Daoy (cell line): ENCODE data around the gene C15orf61. TPM values are rescaled to one million over a fixed set of nuclear protein-coding genes. Genes with fewer than 3 reads are reported as not detected.

ENCODE experiments used
- DNase-seq: peaks from one replicate; pipeline ENCODE4 v3.0.0-alpha.2; 2015; ENCODE audit warnings: low read depth
- total RNA-seq: library from RNA; depleted of rRNA; stranded (reverse); fragments of >200 nt; shearing (Covaris generic); gene quantifications from 2 replicates; pipeline ENCODE4 v1.2.3, GENCODE V29; 2014; rRNA removed

Gene C15orf61
- total RNA-seq = 1.4 and 2.2 TPM in 2 replicates

GRCh38 chr15:67521029-67521782, at the start of gene C15orf61:
TSS of gene C15orf61 (plus strand) at chr15:67521131. CDS start at chr15:67521249, 118 bp downstream.
- peak; percentile 83 for DNase-seq

GRCh38 chr15:67472957-67473356, 48.0 kb upstream of the C15orf61 start:
- no peak for DNase-seq

GRCh38 chr15:67474405-67475110, 46.4 kb upstream of the C15orf61 start:
- DNase-seq = no peak

GRCh38 chr15:67479781-67480505, 41.0 kb upstream of the C15orf61 start:
- DNase-seq = peak; percentile 9

- no peak for DNase-seq
Observed at GRCh38 chr15:67480741-67481140, 40.2 kb upstream of the C15orf61 start.

- no peak for DNase-seq
Observed at GRCh38 chr15:67481680-67482079, 39.3 kb upstream of the C15orf61 start.

GRCh38 chr15:67495585-67495984, 25.3 kb upstream of the C15orf61 start:
- DNase-seq = no peak

- DNase-seq = no peak
Observed at GRCh38 chr15:67501177-67501835, 19.6 kb upstream of the C15orf61 start.

GRCh38 chr15:67501836-67502461, 19.0 kb upstream of the C15orf61 start:
- no peak for DNase-seq

GRCh38 chr15:67504056-67504455, 16.9 kb upstream of the C15orf61 start:
- DNase-seq = no peak

GRCh38 chr15:67504796-67505195, 16.1 kb upstream of the C15orf61 start:
- DNase-seq = no peak

GRCh38 chr15:67505675-67506572, 15.0 kb upstream of the C15orf61 start:
- DNase-seq = no peak

- no peak for DNase-seq
Observed at GRCh38 chr15:67506775-67507747, 13.9 kb upstream of the C15orf61 start.

- DNase-seq = no peak
Observed at GRCh38 chr15:67508407-67508806, 12.5 kb upstream of the C15orf61 start.

- no peak for DNase-seq
Observed at GRCh38 chr15:67509918-67510317, 11.0 kb upstream of the C15orf61 start.

- peak; percentile 58 for DNase-seq
Observed at GRCh38 chr15:67510597-67511190, 10.2 kb upstream of the C15orf61 start.

- DNase-seq = no peak
Observed at GRCh38 chr15:67511606-67512005, 9.3 kb upstream of the C15orf61 start.

GRCh38 chr15:67512140-67512539, 8.8 kb upstream of the C15orf61 start:
- DNase-seq = no peak
